ENCODE results near the gene DHX16.

The DHX16 gene

DNA sequence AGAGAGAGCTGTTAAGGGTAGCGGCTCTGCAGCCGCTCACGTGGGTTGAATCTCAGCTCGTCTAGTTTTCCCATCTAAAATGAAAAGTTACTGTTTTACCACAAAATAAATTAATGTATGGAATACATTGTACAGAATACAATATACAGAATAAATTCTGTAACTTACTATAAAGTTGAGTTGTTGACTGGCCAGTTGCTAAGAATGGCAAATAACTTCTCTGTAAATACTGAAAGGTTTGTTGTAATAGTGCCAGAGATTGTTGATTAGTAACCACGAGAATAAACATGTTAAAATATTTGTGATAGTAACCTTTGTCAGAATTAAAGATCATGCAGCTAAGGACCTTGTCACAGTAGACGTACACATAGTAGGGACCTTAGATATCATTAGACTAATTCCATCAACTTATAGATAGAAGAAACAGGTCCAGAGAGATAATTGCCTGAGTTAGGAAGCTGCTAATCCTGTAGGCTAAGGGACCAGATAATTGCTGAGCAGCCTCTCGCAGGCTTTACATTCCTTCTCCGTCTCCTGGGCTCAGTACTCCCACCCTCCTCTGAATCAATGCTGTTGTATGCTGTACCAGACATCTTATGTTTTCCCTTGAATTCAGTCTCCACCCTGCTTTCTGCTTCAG is 18.5 kb upstream of the DHX16 start:
- DNase-seq: no peak

DNA sequence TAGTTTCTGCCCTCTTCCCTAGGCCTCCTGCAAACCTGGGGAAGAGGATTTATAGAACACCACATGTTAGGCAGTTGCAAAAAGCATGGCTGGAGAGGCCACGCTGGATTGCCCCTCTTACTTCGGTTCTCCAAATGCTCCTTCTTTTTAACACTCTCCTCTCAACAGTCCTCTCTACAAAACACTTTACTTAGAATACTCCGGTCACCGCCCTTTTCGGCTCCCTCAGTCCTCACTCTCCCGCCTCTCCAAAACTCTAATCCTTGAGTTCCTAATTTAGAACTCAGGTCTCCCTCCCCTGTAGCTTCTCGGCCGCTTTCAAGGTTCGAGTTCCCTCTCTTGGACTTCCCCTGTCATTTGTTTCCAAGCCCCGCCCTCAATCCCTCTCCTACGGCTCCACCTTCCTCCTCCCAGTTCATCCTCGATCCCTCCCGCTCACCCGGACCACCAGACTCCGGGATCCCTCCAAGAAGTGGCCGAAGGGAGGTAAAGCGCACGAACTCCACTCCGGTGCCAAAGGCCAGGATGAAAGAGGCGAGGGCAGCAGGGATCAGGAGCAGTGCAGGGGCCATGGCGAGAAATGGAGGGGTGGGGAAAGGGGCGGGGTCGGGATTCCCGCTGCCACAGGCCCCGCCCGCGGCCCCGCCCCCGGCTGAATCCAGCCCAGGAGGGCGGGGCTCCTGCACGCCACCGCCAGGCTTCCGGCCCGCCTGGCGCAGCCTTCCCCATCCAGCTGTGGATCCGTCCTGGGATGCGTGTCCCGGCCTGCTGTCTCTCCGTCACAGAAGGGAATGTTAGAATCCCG is 17.8 kb upstream of the DHX16 start, which contains the start of gene NRM:
NRM (minus strand) TSS at position 582 of the 805 bp plus-strand sequence; CDS start at position 572, 10 bp downstream.
- peak; percentile 80 for DNase-seq

DNA sequence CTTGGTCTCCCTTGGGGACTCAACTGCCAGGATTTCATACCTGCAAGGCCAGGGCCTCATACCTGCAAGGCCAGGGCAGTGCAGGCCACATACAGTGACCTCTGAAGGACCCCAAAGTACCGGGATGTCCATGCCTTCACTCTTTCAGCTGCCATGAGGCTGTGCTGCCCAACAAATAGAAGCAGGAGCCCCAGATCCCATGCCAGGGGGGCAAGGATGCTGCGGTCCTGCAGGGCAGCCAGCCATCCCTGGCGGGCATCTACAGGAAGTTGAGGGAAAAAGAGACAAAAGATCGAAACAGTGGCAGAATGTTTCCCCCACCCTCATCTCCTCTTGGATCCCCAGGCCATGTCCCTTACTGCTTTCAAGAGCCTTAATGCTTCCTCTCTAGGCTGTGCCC is 17.2 kb upstream of the DHX16 start:
- no peak for DNase-seq

DNA sequence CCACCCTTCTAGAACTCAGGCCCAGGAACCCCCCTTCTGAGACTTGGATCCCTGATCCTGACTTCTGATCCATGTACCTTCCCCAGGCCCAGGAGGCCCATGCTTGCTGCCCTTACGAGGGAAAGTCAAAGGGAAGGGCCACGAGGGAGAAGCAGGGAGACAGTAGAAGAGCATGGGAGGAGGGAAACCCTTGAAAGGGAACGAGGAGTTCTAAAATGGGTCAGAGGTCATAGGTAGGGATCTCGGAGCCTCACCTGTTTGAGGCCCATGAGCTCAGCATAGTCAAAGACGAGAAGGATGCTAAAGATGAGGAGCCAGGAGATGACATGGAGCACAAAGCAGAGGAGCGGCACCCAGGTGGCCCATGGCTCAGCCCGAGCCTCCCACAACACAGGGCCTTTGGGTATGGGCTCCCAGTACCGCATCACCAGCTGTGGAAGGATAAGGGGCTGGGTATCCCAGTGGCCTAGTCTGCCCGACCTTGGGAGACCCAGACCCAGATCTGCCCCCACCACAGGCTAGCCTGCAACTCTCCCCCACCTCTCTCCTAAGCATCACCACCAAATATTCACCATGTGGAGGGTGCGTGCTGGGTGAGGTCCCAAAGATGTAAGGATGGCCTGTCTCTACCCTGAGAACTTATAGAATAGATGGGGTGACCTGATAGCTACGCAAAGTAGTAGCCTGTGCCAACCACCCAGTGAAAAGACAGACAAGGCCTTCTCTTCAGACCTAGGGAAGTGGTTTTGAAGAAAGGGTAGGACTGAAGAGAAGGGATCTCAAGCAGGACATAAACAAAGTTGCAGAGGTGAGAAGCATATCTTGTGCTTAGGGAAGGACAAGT is 16.4 kb upstream of the DHX16 start:
- no peak for DNase-seq

DNA sequence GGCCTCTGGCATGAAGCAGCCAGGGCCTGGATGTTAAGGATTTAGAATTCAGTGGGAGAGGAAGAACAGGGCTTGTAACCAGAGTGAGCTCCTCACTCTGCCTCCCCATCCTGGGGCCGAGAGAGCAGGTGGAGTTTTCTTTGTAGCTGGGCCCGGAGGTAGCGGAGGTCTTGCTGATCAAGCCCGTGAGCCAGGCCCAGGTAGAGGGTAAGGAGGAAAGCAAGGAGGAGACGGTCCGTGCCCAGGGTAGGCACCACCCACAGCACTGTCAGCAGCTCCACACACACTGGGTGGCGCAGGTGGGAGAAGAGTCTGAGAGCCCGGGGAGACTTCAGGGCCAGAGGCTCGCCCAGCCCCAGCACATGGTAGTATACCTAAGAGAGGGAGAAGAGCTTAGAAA is 15.8 kb upstream of the DHX16 start:
- DNase-seq: no peak

DNA sequence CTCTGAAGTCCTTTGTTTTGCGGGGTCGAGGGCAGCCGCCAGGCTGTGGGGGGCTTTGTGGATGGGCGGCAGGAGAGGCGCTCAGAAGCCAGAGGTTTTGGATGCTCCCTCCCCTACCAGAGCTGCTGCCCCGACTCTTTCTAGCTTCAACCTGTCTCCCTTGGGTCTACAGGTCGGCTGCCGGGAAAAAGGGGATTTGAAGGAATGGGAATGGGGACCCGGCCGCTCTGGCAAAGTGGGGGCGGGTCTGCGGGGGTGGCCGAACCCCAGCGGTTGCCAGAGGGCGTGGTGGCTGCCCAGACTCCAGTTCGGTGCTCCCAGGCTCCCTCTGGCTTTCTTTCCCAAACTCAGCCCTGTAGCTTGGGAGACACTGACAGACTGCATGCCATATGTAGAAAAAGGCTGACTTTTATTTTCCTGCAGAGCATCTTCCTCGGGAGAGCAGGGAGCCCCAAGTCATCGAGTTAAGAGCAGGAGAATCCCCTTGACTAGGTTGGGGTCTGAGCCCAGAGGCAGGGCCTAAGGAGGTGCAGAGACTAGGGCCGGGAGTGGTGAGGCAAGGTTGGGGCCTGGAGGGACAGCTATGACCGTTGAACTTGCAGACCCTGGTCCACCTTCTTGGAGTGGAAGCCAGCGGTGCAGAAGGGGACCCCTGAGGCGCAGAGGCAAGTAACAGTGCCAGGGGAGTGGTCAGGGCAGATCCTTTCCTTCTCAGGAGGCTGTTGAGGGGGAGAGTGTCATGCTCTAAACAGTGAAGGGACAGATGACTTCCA is 15.0 kb upstream of the DHX16 start:
- DNase-seq: no peak

DNA sequence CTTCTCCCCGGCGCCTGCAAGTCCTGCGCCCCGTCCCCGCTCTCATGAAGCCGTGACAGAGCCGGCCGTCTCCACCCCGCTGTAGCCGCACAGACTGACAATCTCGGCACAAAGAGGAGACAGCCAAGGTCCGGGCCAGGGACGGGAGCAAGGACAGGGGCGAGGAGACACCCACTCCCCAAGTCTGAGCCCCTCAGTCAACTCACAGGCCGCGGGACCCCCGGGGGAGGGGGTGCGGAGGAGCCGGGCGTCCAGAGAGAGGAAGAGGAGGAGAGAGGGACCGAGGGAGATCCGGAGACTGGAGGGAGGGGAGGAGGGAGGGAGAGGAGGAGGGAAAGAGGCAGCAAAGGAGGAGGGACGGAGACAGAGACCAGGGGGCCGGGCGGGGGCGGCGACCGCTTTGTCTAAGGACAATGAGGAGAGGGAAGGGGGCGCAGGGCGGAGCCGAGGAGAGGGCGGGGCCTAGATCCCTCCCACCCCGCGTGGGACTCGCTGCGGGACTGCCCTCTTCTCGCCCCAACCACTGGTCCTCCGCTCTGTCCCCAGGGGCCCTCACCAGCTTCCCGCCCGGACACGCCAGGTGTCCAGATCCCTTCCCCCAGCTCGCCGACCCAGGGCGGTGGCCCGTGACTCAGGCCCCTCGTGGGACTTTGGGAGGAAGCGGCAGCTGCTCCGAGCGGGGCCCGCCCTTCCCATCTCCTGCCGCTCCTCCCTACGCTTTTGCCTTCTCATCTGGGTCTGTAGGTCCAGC is 14.3 kb upstream of the DHX16 start:
- peak; percentile 97 for DNase-seq

DNA sequence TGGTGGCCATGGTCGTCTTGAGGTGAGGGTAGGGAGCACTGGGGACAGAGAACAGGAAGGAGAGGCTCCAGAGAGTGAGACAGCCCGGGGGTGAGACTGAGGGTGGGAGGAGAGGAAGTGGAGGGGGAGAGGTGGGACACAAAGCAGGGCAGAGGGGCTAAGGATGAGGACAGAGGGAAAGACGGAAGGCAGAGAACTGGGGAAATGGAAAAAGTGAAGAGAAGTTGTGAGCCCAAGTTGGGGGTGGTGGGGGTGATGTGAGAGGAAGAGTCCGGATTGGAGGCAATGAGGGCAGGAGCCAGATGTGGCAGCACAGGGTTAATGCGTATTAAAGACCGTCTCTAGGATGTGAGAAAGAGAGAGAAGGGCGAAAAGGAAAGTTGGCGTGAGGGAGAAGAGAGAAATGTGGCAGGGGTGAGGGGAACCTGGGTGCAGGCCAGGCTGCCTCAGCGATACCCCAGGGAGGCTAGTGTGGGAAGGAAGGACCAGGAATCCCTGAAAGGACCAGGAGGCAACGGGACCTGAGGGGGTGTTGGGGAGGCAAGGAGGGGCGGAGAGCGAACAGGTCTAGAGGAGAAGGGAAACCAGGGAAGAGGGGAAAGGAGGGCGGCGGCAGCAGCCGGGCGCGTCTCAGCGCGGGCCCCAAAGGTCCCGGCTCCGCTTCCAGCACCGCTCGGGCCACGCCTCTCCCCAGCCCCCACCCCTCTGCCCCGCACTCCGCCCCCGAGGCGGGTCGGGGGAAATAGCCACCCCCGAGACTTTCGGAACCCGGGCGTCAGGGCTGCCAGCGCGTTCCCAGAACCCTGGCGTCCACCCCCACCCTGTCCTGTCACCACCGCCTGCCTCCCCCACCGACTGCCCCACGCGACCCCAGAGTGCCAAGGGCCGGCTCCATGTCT is 13.5 kb upstream of the DHX16 start, which contains the start of gene PPP1R18:
PPP1R18 (minus strand) TSS at position 637 of the 899 bp plus-strand sequence; CDS start at position 10, 627 bp downstream.
- DNase-seq: peak; percentile 75

DNA sequence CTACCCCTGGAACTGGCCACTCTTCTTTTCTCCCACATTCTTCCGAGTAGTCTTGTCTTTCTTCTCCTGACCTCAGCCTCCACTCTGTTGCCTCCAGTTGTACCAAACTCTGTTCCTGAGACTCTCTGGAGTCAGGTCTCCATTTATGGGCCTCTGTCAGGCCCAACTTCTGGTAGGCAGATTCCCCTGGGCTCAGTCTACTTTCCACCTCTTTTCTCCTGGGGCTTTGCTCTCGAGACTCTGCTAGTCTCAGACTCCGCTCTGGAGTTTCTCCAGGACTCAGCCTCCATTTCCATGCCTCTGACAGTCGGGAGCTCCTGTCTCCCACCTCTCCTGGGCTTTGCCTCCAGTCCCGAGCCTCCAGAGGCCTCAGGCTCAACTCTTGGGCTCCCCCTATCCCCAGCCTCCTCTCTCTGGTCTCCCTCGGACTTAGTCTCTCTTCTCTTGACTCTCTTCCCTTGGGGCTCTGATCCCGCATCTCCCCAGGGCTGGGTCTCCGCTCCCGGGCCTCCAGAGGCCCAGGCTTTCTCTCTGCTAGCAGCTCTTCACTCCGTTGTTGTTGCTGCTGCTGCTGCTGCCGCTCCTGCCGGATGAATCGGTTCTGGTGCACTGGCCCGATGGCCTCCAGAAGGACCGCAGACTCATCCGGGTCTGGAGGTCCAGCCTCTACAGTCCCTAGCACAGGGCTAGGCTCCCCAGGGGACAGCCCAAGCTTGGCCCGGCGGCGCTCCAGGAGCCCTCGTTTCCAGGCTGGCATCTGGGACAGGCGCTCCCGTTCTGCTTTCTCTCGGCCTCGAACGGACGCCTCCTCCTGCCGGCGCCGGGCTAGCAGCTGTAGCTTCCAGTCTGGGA is 12.6 kb upstream of the DHX16 start:
- peak; percentile 44 for DNase-seq

DNA sequence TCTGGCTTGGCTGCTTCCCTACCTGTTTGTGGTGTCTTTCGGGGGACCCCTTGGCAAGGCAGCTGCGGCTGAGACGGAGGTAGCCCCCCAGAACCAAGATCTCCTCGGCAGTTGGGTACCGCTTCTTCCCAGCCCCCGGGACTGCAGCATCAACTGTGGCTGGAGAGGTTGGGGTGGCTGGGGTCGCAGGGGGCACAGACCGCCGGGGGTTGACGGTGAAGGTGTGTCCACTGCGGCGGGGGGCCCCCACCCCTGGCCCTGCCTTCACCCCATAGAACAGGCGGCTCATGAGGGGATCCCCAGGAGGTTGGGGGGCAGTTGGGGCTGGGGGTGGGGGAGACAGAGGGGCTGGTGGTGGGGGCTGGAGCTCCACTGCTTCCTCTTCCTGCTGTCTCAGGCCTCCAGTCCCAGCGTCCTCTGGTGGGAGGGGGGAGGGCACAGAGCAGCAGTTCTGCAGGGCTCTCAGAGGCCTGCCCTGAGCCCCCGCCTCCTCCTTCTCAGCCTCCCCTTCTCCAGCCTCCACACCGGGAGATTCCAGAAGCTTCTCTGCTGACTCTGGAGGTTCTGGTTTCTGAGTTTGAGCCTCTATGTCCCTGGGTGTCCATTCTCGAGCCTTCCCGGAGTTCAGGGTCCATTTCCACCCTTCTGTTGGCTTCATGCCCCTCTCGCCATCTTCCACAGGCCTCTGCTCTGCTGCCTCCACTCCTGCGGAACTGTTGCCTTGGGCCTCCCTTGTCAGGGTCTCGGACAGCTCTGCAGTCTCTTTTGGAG is 11.8 kb upstream of the DHX16 start:
- peak; percentile 71 for DNase-seq

DNA sequence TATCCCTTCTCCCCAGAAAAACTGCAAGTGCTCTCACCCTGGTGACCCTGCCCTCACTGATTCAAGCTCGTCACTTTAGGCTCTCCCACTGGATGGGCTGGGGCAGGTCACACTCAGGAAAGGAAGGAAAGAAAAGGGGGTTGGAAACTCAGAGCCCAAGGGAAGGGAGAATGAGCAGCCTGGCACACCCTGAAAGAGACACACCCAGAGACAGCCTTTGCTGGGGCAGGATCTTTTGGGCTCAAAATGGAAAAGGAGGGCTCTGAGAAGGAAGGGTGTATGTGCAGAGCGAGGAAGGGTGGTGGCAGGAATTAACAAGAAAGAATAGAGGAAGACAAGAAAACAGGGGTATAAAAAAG is 11.2 kb upstream of the DHX16 start:
- DNase-seq: no peak

DNA sequence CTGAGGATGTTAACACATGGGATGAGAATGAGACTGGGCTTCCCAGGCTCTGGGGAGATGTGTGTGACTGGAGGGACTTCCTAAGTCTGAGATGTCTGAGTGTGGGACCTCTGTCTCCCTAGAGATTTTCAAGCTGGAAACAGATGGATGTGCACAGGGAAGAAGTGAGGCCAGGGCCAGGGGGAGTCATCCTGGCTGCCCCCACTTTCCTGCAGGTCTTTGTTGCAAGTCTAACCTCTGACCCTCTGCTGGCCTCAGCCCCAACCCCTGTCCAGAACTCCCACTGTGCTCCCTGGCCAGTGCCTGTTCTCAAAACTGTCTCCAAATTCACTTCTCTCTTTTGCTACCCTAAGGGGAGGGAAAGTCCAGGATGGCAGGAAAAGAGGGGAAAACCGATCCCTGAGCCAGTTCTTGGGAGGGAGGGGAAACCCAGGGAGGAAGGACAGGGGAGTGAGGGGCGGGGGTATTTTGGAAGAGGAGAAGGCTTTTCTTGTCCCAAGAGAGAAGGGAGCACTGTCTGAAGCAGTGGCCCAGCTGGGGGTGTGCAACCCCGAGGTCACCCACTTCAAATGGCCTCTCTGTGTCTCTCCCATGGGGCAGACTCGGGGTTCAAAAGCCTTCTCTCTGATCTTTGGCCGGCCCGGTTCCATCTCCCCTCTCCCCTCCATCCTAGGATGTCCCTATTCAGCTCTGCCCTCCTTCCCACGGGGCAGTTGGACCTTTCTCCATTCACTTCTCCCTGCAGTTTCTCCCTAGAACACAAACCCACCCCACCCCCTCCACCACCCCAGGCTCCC is 10.6 kb upstream of the DHX16 start:
- DNase-seq: peak; percentile 58

DNA sequence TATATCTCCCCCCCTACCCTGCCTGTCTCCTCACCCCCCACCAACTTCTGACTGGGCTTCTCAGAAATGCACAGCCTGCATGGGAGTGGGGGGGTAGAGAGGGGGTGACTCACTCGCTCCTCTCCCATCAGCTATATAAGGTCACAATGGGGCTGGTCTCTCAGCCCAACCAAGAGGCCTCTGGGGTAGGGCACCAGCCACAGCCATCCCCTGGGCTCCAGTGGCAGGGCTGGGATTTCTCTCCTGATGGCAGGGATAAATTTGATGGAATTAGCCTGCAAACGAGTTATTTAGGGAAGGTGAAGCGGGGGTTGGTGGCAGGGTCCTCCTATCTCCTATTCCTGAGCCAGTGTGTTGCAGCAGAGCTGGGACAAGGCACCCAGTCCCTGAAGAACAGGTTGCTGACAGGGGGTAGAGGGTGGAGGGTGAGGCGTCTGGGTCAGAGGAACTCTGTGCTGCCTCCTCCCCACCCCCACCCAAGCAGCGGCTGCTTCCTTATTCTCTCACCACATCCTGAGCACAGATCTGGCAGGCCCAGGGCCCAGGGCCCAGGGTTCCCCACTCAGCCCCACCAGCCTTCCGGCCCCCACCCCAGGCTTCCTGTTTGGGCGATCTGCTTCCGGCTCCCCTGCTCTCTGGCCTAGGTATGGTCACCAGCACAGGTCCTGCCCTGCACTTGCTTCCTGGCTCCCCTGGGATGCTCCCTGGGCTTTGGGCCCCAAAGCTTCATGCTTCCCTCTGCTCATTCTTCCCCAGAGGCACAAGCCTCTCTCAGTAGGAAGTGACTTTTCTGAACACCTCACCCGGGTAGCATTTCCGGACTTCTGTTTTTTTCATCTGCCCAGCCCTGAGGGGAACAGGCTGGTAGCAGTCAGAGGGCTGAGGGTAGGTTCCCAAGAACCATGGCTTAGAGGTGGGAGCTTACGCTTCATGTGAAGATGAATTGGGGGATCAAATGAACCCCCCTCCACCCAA is 9.6 kb upstream of the DHX16 start:
- peak; percentile 80 for DNase-seq

DNA sequence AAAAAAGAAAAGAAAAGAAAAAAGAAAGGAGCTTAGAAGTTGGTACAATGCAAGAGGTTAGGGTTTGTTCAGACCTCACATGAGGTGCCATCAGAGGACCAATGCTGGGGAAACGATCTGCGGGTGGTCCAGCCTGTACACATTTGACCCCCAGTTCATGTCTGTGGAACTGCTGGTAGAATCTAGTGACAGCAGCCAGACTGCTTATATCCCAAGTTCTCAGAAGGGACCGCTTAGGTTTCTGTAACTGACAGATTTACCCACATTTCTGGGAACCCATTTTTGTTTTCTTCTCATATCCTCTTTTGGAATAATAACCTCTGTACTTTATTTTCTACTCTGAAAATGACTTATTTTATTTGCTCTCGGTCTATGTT is 8.9 kb upstream of the DHX16 start:
- no peak for DNase-seq

DNA sequence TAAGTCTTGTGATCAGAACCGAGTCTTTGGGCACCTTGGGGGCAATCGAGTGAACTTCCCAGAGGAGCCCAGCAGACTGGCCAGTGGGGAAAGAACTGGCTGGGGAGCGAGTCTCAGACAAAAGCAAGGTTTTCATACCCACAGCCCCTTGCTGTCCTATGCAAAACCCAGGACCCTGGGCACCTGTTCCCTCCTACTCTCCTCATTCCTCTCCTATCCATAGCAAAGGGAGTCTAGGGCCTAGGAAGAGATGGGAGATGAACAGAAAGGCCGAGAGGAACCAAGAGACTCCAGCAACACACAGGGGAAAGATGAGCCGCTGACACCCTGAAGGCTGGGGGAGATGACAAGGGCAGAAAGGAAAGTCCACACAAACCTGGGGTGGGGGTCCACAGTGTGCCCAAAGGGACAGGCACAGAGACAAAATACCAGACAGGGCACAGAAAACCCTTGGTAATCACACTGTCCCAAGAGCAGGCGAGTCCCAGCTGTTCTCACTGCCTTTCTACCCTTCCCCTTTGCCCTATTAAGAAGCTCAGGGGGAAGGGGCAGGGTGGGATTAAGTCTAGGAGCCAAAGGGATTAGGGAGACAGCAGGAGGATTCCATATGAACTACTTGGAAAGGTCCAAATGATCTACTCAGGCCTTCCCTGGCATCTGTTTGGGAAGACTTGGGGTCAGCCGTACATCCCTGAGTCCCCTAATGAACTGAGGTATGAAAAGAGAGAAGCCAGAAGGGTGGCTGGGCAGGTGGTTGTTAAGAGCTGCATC is 7.1 kb upstream of the DHX16 start:
- DNase-seq: no peak
